RWPE1 (cell line): Measurements from ENCODE around the gene CSPG5.

Source experiments
- CTCF ChIA-PET: fragments of 350-600 bp; sonication (Branson Sonifier 250); formaldehyde crosslinking; extraction: SDS; loops from one replicate; lab custom pipeline; 2021; lab: Yijun Ruan, JAX
- POLR2A ChIA-PET: fragments of 400-600 bp; formaldehyde crosslinking; extraction: SDS; loops from one replicate; lab custom pipeline; 2020; ENCODE audit warnings: antibody characterized with exemption; ENCODE audit not compliant: low non-redundant PET; lab: Yijun Ruan, JAX
- DNase-seq: peaks from one replicate; pipeline ENCODE4 v3.0.0; 2012; ENCODE audit warnings: low spot score
- H3K27ac ChIP-seq: fragments of 450-650 bp; 2 replicates; pipeline ENCODE4 v1.5.1; 2017
- TF ChIP-seq, protein P1 (sequence below): fragments of 450-650 bp; conservative IDR thresholded peaks from 2 replicates; pipeline ENCODE4 v1.5.1; 2017; ENCODE audit warnings: low read depth, mild to moderate bottlenecking

CSPG5 gene

DNA sequence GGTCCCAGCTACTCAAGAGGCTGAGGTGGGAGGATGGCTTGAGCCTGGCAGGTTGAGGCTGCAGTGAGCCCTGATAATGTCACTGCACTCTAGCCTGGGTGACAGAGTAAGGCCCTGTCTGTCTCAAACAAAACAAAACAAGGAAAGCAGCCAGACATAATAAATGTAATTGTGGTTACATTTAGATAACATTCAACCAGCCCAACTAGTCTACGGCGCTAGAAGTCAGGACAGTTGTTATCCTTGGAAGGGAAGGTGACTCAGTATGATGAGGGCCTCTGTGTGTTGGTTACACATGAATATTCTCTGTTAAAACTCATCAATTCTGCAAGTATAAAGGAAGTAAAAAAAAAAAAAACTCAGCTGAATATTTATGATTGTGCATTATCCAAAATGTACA lies 27.0 kb upstream of the CSPG5 start:
- TF ChIP-seq, protein P1, sequence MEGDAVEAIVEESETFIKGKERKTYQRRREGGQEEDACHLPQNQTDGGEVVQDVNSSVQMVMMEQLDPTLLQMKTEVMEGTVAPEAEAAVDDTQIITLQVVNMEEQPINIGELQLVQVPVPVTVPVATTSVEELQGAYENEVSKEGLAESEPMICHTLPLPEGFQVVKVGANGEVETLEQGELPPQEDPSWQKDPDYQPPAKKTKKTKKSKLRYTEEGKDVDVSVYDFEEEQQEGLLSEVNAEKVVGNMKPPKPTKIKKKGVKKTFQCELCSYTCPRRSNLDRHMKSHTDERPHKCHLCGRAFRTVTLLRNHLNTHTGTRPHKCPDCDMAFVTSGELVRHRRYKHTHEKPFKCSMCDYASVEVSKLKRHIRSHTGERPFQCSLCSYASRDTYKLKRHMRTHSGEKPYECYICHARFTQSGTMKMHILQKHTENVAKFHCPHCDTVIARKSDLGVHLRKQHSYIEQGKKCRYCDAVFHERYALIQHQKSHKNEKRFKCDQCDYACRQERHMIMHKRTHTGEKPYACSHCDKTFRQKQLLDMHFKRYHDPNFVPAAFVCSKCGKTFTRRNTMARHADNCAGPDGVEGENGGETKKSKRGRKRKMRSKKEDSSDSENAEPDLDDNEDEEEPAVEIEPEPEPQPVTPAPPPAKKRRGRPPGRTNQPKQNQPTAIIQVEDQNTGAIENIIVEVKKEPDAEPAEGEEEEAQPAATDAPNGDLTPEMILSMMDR: no peak
- CTCF ChIA-PET: no interaction called here
- no peak overlapping the region for H3K27ac ChIP-seq
- POLR2A ChIA-PET: no interaction called here
- DNase-seq: no peak

DNA sequence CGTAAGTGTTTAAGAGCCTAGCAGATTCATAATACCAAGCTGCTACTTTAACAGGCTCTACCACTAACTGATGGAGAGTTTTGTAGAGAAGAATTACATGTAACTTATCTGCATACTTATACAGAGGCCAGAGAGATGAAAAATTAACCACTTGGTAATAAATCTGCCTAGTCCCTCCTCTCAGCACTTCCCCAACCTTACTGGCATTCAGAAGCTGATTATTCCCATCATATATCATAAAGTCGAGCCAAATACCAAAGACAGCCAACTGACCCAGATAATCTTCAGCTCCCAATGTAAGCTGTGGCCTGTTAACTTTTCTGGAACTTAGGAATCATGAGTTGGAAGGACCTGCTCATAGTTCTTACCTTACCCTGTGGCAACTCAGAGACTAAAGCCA lies 25.5 kb upstream of the CSPG5 start:
- H3K27ac ChIP-seq: no peak overlapping the region
- TF ChIP-seq, protein P1: no peak
- ChIA-PET CTCF (no interaction called here), POLR2A (no interaction called here)
- no peak for DNase-seq

DNA sequence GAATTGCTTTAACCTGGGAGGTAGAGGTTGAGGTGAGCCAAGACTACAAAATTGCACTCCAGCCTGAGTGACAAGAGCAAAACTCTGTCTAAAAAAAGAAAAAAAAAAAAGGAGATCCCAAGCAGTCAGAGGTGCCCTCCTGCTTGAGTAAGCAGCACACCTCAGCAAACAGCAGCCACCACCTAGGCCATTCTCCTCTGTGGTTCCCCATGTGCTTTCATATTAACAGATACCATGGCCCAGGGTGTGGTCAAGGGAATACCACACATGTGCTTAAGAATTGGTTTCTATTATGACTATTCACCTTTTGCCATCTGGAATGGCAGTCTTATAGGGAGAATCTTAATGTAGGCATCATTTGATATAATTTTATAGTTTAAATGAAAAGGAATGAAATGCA lies 24.7 kb upstream of the CSPG5 start:
- no peak overlapping the region for H3K27ac ChIP-seq
- ChIA-PET CTCF (interaction anchor here (0.5 kb wide), 1 partner anchor 81 kb away, joined by 3 read pairs; no protein-coding TSS in a partner anchor), POLR2A (no interaction called here)
- TF ChIP-seq, protein P1: no peak
- DNase-seq: no peak

DNA sequence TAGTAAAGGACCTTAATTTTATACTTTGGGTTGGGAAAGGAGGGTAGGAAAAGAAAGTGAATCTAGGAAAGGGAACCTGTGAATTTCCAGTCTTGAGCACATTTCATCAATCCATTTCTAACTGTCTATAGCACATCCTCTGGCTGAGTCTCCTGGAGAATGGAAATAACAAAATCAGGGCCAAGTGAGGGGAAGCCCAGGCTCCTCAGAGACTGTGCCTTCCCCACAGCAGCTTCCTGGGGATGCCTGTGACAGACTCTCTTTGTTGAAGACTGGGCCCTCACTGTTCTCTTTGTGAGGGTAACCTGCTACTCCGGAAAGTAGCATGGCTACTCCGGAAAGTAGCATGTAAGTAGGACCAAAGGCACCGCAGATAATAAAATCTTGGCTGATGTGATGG lies 22.6 kb upstream of the CSPG5 start:
- TF ChIP-seq, protein P1: no peak
- ChIA-PET CTCF (interaction anchor here (0.7 kb wide), 2 partner anchors 36 to 388 kb away, joined by 3 to 4 read pairs; no protein-coding TSS in a partner anchor), POLR2A (no interaction called here)
- no peak overlapping the region for H3K27ac ChIP-seq
- DNase-seq: no peak

DNA sequence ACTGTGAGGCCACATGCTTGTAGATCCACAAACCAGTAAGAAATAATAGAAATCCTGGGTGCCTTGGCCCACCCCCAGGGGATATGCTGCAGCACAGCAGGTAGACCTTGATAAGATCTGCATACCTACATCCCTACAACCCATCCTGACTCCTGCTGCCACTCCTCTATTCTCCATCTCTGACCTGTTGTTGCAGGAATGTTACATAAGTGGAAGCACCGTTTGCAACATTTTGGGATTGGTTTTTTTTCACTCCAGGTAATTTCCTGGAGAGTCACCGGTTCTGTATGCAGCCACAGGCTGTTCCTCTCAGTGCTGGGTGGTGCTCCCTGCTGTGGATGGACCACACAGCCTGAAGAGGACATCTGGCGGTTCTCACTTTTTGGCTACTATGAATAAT lies 16.1 kb upstream of the CSPG5 start:
- DNase-seq: no peak
- ChIA-PET POLR2A (no interaction called here), CTCF (no interaction called here)
- H3K27ac ChIP-seq: no peak overlapping the region
- TF ChIP-seq, protein P1: no peak

DNA sequence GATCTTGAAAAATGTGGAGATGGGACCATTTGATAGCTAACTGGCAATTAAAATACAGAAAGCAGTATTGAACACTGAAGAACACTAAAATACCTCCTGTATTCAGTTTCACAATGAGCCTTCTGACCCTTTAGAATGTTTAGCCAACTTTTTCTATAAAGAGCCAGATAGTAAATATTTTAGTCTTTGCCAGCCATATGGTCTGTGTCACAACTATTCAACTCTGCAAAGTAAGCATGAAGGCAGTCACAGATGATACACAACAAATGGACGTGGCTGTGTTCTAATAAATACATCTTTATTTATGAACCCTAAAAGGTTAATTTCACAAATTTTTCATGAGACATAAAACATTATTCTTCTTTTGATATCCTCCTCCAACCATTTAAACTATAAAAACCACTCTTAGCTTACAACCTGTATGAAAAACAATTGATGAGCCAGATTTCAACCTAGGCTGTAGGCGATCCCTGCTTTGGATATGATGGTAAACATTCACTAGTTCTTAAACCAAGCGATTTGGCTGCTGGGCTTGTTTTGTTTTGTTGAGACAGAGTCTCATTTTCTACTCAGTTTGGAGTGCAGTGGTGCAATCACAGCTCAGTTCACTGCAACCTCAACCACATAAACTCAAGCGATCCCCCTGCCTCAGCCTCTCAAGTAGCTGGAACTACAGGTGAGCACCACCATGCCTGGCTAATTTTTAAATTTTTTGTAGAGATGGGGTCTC lies 13.6 kb upstream of the CSPG5 start:
- DNase-seq: no peak
- no peak overlapping the region for H3K27ac ChIP-seq
- TF ChIP-seq, protein P1: no peak
- CTCF ChIA-PET: interaction anchor here (1.1 kb wide), 1 partner anchor 35 kb away, joined by 4 read pairs; no protein-coding TSS in a partner anchor
- POLR2A ChIA-PET: no interaction called here
